Karpas-422 (cell line): ENCODE results near the gene B4GALNT2. TPM values are rescaled to one million over a fixed set of nuclear protein-coding genes. Genes with fewer than 3 reads are reported as not detected.
"Not testable (repeated sequence)": the region's sequence is repeated elsewhere in the genome, so short reads cannot be mapped to it uniquely, and the experiment has no call there.

Experiments used
- DNase-seq: peaks from one replicate; pipeline ENCODE4 v3.0.0-alpha.2; 2015
- H2AFZ ChIP-seq: fragments of 200-600 bp; sonication (generic); 2 replicates; pipeline ENCODE4 v1.6.1; 2014; ENCODE audit warnings: antibody characterized with exemption, low read length, mixed read lengths
- H3K27ac ChIP-seq: fragments of 200-600 bp; sonication (generic); 2 replicates; pipeline ENCODE4 v1.5.1; 2014; ENCODE audit warnings: mild to moderate bottlenecking, low read length, moderate library complexity
- H3K27me3 ChIP-seq: fragments of 200-600 bp; sonication (generic); 2 replicates; pipeline ENCODE4 v1.6.1; 2014; ENCODE audit warnings: low read length, mixed read lengths
- H3K36me3 ChIP-seq: fragments of 200-600 bp; sonication (generic); 2 replicates; pipeline ENCODE4 v1.6.1; 2014; ENCODE audit warnings: low read length, mixed read lengths; ENCODE audit not compliant: insufficient read depth
- H3K4me1 ChIP-seq: fragments of 200-600 bp; sonication (generic); 2 replicates; pipeline ENCODE4 v1.6.1; 2014; ENCODE audit warnings: mild to moderate bottlenecking, low read length, mixed read lengths
- H3K4me2 ChIP-seq: fragments of 200-600 bp; sonication (generic); 2 replicates; pipeline ENCODE4 v1.6.1; 2014; ENCODE audit warnings: low read length, low read depth, mild to moderate bottlenecking; ENCODE audit not compliant: poor library complexity, severe bottlenecking
- H3K4me3 ChIP-seq: fragments of 200-600 bp; sonication (generic); 2 replicates; pipeline ENCODE4 v1.5.1; 2014; ENCODE audit warnings: mild to moderate bottlenecking, antibody characterized with exemption, low read length, mixed read lengths
- H3K79me2 ChIP-seq: fragments of 200-600 bp; sonication (generic); 2 replicates; pipeline ENCODE4 v1.6.1; 2014; ENCODE audit warnings: mild to moderate bottlenecking, low read length, mixed read lengths
- H3K9ac ChIP-seq: fragments of 200-600 bp; sonication (generic); 2 replicates; pipeline ENCODE4 v1.6.0; 2014; ENCODE audit warnings: low read length
- H3K9me2 ChIP-seq: fragments of 200-600 bp; sonication (generic), shearing (Covaris generic); replicated peaks from 2 replicates; pipeline ENCODE4 v1.6.0; 2014; ENCODE audit warnings: mild to moderate bottlenecking, low read length, moderate library complexity; ENCODE audit not compliant: insufficient read depth
- H3K9me3 ChIP-seq: fragments of 300-700, 200-600 bp; sonication (generic); 2 replicates; pipeline ENCODE4 v1.6.1; 2014; ENCODE audit warnings: low read length, mixed read lengths
- H4K20me1 ChIP-seq: fragments of 200-600 bp; sonication (generic); 2 replicates; pipeline ENCODE4 v1.6.1; 2014; ENCODE audit warnings: mild to moderate bottlenecking, antibody characterized with exemption, low read length, low read depth; ENCODE audit not compliant: insufficient read depth
- total RNA-seq: library from RNA; depleted of rRNA; stranded (reverse); fragments of >200 nt; shearing (Covaris generic); gene quantifications from 2 replicates; pipeline ENCODE4 v1.2.3, GENCODE V29; 2014; ENCODE audit warnings: low replicate concordance

B4GALNT2 gene
- total RNA-seq, 1 experiment from 2014 or later = not detected

DNA sequence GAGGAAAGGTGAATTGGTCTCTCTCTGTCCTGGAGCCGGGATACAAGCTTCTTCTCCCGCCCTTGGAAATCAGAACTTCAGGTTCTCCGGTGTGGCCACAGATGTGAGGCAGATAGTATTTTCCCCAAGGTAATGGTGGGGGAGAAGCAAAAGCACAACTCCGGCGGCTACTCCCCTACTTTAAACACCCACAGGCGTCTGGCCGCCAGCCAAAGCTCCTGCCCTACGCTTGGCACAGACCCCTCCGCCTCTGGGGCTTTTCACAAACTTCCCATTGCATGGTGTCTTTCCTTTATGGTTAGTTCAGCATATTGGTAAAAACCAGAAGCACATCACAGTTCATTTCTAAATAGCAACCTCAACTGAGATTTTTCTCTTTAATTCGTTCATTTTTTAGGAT lies 39.4 kb upstream of the B4GALNT2 start:
- no peak overlapping the region for H3K4me3 ChIP-seq
- no peaks in the 10 kb centered on the region for H3K79me2 ChIP-seq
- H3K4me1 ChIP-seq = no peaks in the 10 kb centered on the region
- no peak for DNase-seq
- H4K20me1 ChIP-seq = no peaks in the 10 kb centered on the region
- no peaks in the 10 kb centered on the region for H3K9me3 ChIP-seq
- no peaks in the 10 kb centered on the region for H3K27me3 ChIP-seq
- H3K36me3 ChIP-seq = no peaks in the 10 kb centered on the region
- H3K27ac ChIP-seq = no peak overlapping the region
- H3K9ac ChIP-seq = no peak overlapping the region
- H2AFZ ChIP-seq = no peak overlapping the region
- no peak overlapping the region for H3K4me2 ChIP-seq
- H3K9me2 ChIP-seq = no peaks in the 10 kb centered on the region

DNA sequence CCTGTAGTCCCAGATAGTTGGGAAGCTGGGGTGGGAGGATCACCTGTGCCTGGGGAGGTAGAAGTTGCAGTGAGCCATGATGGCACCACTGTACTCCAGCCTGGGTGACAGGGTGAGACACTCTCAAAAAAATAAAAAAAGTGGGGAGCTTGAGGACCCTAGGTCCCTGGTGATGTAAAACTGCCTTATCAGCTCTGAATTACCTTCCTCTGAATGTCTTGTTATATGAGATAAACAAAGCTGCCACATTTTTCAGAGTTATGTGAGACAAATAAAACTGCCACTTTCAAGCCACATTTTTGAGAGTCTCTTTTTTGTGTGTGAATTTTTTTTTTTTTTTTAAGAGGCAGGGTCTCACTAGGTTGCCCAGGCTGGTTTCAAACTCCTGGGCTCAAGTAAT lies 32.0 kb upstream of the B4GALNT2 start:
- H3K79me2 ChIP-seq = no peaks in the 10 kb centered on the region
- H3K4me2 ChIP-seq = no peak overlapping the region
- no peak overlapping the region for H2AFZ ChIP-seq

DNA sequence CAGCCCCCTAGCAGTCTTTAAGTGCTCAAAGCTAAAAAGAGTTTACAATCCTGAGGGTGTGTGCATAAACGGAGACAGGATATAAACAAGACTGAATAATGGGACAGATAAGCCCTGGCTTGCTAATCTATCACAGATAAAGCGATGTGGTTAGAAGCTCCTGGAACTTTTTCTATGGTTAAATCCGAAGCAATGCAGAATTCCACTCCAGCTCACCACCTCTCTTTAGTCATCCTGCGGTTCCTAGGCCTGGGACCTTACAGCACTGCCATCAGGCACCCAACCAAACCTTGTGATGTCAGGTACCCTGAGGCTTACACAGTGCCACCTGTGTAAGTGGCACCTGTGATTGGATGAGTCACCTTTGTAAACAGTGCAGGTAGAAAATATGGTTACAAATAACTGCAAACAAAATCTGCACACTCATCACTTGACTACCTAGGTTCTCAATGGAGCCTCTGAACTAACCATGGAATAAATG lies 31.5 kb upstream of the B4GALNT2 start:
- DNase-seq = no peak
- H4K20me1 ChIP-seq = no peaks in the 10 kb centered on the region
- no peak overlapping the region for H3K4me2 ChIP-seq
- no peak overlapping the region for H3K27ac ChIP-seq
- H3K79me2 ChIP-seq = no peaks in the 10 kb centered on the region
- no peaks in the 10 kb centered on the region for H3K9me2 ChIP-seq
- H3K4me1 ChIP-seq = no peaks in the 10 kb centered on the region
- H2AFZ ChIP-seq = no peak overlapping the region
- no peaks in the 10 kb centered on the region for H3K27me3 ChIP-seq
- no peak overlapping the region for H3K4me3 ChIP-seq
- H3K9ac ChIP-seq = no peak overlapping the region
- no peaks in the 10 kb centered on the region for H3K9me3 ChIP-seq
- no peaks in the 10 kb centered on the region for H3K36me3 ChIP-seq

More for the DNA sequence above, 32.0 kb upstream of the B4GALNT2 start:
- Histone ChIP-seq H3K9ac (no peak overlapping the region), H3K4me3 (no peak overlapping the region), H3K27ac (no peak overlapping the region), H3K36me3 (no peaks in the 10 kb centered on the region), H3K9me3 (no peaks in the 10 kb centered on the region), H4K20me1 (no peaks in the 10 kb centered on the region), H3K4me1 (no peaks in the 10 kb centered on the region), H3K9me2 (no peaks in the 10 kb centered on the region), H3K27me3 (no peaks in the 10 kb centered on the region)
- no peak for DNase-seq

DNA sequence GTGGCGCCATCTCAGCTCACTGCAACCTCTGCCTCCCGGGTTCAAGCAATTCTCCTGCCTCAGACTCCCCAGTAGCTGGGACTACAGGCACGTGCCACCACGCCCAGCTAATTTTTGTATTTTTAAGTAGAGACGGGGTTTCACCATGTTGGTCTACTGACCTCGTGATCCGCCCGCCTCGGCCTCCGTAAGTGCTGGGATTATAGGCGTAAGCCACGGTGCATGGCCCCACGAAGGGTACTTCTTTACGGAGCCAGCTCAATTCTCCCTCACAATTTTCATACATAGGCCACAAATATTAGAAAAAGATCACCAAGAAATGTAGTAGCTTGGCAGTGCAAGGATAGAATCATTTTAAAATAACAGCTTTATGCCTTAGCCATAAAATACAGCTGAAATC lies 29.2 kb upstream of the B4GALNT2 start:
- H2AFZ ChIP-seq, H3K4me2 ChIP-seq, H3K36me3 ChIP-seq, H3K9me3 ChIP-seq, H3K9ac ChIP-seq, H3K9me2 ChIP-seq, DNase-seq, H3K27me3 ChIP-seq, H3K4me1 ChIP-seq, H4K20me1 ChIP-seq, H3K4me3 ChIP-seq, H3K27ac ChIP-seq, H3K79me2 ChIP-seq: not testable (repeated sequence)

DNA sequence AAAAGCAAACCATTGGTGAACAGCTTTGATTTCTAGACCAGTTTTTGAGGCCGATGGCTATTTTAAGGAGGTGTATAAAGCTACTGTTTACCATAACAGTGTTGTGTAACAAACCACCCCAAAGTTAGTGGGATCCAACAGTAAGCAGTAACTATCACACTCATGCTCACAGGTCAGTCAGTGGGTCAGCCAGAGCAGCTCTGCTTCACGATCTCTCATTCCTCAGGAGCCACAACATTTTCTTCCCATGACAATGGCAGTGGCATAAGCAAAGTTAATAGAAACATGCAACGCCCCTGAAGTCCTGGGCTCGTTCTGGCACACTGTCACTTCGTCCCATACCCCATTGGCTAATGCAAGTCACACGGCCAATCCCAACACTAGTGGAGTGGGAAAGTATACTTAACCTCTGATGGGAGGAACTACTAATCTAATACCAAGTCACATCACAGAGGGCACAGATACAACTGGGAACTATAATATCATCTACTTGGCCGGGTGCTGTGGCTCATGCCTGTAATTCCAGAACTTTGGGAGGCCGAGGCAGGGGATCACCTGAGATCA lies 28.0 kb upstream of the B4GALNT2 start:
- no peak overlapping the region for H2AFZ ChIP-seq
- no peak overlapping the region for H3K27ac ChIP-seq
- no peaks in the 10 kb centered on the region for H3K9me3 ChIP-seq
- no peaks in the 10 kb centered on the region for H3K4me1 ChIP-seq
- no peaks in the 10 kb centered on the region for H3K9me2 ChIP-seq
- no peak overlapping the region for H3K9ac ChIP-seq
- H3K36me3 ChIP-seq = no peaks in the 10 kb centered on the region
- no peak overlapping the region for H3K4me2 ChIP-seq
- H3K79me2 ChIP-seq = no peaks in the 10 kb centered on the region
- no peak for DNase-seq
- H3K27me3 ChIP-seq = no peaks in the 10 kb centered on the region
- no peaks in the 10 kb centered on the region for H4K20me1 ChIP-seq
- no peak overlapping the region for H3K4me3 ChIP-seq

DNA sequence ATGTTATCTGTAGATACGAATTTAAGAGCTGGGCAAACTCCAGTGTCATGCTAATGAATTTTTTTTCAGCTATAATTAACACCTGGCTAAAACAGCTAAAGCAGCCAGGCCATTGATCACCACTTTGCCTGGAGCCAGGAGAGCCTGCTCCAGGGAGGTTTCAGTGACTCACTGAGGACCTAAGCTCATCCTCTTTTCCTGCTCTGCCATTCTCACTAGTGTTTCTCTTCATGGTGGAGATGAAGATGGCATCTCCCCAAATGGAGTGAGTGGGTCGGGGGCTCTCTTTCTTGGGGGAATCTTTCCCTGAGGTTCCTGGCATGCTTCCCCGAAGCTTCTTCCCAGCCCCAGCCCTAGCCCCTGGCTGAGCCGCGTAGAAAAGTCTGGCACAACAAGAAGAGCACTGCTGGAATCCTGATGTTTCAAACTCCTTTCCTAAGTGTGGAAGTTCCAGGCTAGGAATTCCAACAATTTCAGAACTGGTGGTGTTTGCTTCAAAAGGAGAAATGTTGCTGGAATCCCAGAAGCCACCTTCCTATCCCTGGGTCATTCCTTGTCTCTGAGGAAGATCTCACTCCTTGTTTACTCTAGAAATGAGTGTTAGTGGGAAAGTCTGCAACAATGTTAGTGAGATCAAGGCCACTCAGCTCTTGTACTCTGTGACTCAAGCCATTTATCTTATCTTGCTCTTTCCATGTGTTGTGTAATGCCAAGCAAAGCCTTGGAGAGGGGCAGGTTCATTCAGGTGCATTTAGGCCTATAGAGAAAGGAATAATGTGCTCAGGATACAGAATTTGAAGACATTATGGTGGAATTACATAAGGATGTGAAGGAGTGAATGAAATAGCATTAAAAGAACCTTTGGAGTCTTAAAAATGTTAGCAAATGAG lies 26.0 kb upstream of the B4GALNT2 start:
- Histone ChIP-seq H3K79me2 (no peaks in the 10 kb centered on the region), H3K27me3 (no peaks in the 10 kb centered on the region)
- DNase-seq = no peak

DNA sequence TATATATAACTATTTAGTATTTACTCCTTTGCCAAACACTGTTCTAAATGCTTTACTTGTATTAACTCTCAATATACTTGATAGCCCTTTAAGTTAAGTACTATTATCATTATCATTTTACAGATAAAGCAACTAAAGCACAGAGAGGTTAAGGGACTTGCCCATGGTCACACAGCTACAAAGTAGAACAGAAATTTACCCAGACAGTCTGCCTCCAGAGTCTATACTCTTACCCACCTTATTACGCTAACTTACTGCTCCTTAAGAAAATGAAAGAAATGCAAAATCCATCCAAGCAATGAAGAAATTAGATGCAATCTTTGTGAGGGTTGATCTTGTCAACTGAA lies 25.4 kb upstream of the B4GALNT2 start:
- DNase-seq = no peak
- no peaks in the 10 kb centered on the region for H3K4me1 ChIP-seq
- no peak overlapping the region for H3K9ac ChIP-seq
- no peaks in the 10 kb centered on the region for H3K79me2 ChIP-seq
- no peaks in the 10 kb centered on the region for H4K20me1 ChIP-seq
- H3K9me3 ChIP-seq = no peaks in the 10 kb centered on the region
- no peak overlapping the region for H3K4me3 ChIP-seq
- H3K27ac ChIP-seq = no peak overlapping the region
- H3K4me2 ChIP-seq = no peak overlapping the region
- H3K27me3 ChIP-seq = no peaks in the 10 kb centered on the region
- H3K9me2 ChIP-seq = no peaks in the 10 kb centered on the region
- no peak overlapping the region for H2AFZ ChIP-seq
- H3K36me3 ChIP-seq = no peaks in the 10 kb centered on the region

More for the DNA sequence above, 26.0 kb upstream of the B4GALNT2 start:
- Histone ChIP-seq H3K4me1 (no peaks in the 10 kb centered on the region), H3K4me3 (no peak overlapping the region), H4K20me1 (no peaks in the 10 kb centered on the region), H3K36me3 (no peaks in the 10 kb centered on the region), H3K9me2 (no peaks in the 10 kb centered on the region), H2AFZ (no peak overlapping the region), H3K27ac (no peak overlapping the region), H3K4me2 (no peak overlapping the region), H3K9me3 (no peaks in the 10 kb centered on the region), H3K9ac (no peak overlapping the region)

DNA sequence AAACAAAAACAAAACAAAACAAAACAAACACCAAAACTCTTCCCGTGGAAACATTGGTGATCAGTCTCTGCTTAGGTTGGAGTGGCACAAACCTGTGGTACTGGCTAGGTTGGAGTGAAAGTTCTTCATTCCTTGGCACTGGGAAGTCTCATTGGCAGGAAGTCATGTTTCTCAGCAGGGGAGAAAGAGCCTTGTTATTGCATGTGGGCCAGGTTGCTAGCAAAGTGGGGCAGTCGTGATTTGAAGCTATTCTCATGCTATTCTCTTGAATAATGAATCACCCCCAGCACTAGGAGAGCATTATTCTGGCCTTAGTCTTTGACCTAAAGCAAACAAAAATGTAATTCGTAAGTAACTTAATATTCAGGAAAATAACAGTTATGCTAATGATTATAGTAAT lies 24.3 kb upstream of the B4GALNT2 start:
- Histone ChIP-seq H3K36me3 (no peaks in the 10 kb centered on the region), H3K4me1 (no peaks in the 10 kb centered on the region), H3K9me2 (no peaks in the 10 kb centered on the region), H3K79me2 (no peaks in the 10 kb centered on the region), H2AFZ (no peak overlapping the region), H4K20me1 (no peaks in the 10 kb centered on the region), H3K27ac (no peak overlapping the region), H3K4me3 (no peak overlapping the region), H3K4me2 (no peak overlapping the region), H3K9me3 (no peaks in the 10 kb centered on the region), H3K27me3 (no peaks in the 10 kb centered on the region), H3K9ac (no peak overlapping the region)
- DNase-seq = no peak
